Measurements from ENCODE around the gene C22orf39. TPM values are rescaled to one million over a fixed set of nuclear protein-coding genes. Genes with fewer than 3 reads are reported as not detected.

C22orf39 gene
- polyA plus RNA-seq, 10 donors, result 29.0 to 38.4 (median 33.8) TPM

DNA sequence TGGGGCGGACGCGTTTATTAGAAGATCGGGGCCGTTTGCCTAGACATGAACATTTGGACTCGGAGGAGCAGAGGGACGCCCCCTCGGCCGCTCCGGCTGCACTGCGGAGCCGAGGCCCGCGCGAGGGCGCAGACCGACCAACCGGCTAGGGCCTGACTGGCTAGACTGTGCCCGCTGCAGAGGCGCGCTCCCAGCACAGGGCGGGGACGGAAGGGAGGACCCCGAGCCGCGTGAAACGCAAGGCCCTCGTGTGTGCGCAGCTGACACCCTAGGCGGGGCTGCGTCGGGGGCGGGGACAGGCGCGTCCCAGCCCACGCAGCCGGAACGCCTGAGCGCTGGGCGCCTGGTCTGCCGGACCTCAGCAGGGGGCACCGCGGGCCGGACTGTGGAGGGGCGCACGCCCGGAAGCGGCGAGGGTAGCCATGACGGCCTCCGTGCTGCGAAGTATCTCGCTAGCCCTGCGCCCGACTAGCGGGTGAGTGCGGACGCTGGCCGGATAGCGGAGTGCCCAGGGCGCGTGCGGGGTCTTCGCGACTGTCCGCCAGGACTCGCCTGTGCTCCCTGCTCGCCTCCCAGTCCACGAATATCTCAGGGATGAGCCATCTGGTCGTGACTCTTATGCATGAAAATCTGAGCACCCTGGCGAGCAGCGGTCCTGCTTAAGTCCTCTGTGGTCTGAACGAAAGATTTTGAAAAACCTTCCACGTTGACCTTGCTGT is 15.2 kb downstream of the C22orf39 start, which contains the start of gene MRPL40:
Gene MRPL40, plus strand, starts transcription at position 413 of the 719 bp plus-strand sequence. Its CDS starts 10 bp downstream, at position 423.
- peak; percentile 94 to 98 (median 96) for DNase-seq

DNA sequence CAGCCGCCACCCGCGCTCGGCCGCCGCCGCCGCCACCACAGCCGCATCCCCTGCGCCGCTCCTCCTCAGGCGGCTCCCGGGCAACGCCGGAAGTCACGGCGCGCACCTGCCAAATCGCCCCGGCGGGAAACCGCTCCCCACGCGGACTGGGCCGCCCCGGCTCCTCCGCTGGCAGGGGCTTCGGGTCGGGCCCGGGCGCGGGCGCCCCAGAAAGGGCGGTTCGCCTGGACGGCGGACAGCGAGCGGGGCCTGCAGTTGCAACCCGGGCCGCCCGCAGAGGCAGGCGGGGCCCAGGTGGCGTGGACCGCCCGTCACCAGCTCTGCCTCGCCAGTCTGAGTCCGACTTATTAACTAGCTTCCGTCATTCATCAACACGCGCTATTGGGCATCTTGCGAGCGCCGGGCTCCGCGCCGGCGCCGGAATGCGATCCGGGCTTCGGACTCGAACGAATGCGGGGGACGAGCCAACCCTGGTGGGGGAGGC is 15.8 kb downstream of the C22orf39 start, which contains the start of gene HIRA:
Gene HIRA, minus strand, starts transcription at position 85 of the 484 bp plus-strand sequence. CDS start 257 bp downstream, outside the sequence.
- DNase-seq, result peak; percentile 76 to 94 (median 86)

DNA sequence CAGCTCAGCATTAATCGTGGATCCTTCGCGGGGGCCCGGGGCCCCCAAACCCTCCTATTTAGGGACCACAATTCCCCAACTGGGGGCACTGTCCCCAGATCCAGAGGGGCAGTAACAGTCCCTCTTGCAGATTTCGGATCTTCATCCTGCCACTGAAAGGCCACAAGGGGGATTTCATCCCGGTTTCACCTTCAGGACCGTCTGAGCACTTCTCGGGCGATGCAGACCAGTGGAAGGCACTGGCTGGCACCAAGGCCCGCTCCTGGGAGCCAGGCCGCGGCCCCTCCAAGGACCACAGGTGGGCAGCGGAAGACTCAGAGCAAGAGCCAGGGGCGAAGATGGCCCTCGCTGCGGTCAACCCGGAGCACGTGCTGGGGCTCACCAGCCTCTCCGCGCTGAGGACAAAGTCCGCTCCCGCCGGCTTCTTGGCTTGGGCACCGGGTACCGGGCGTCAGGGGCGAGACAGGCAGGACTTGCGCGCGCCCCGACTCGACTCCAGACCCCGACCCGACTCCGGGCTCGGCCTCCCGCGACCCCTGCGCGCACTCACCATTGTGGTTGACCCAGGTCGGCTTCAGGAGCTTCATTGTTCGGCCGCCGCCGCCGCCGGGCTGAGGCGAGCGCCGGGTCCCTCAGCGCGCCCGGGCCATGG is 16.5 kb downstream of the C22orf39 start:
- peak in 2 of 3 donors; percentile 10 to 53 for DNase-seq

DNA sequence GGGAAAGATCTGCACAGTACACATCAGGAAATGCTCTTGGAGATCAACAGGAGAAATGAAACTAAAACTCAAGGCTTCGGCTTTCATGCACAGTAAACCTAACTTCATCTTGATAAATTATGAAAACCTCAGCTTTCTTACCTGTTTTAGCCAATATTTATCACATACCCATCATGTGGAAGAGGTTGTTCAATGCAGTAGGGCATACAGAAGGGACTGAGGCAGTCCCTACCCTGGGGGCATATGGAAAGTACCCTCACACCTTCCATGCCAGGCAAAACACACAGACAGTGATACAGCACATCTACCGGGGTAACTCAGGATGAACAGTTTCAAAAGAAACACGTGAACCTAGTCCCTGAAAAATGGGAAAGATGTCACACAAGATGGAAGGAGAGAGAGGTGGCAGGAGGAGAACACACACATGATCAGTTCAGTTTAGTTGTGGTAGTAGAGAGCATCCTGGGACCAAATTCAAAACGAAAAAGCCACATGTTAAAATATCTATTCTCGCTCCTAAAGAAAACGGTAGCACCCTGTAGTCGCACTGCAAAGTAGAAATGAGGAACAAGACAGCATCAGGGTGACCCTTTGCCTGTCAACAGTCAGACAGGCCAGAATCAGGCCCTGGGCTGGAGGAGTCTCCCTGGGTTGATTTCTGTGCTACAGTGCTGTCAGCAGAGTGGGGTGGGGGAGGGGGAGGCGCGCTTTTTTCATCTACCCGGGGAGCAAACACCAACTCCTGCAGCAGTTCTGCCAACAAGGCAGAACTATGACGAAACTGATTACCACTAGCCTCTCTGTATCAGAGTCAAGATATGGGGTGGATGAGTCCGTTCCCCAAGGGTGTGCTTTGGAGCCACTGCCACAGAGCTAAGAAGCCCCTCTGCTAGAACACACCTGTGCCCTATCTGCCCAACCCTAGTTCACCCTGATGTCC is 17.3 kb downstream of the C22orf39 start:
- DNase-seq, result peak; percentile 16 to 44 (median 25)

DNA sequence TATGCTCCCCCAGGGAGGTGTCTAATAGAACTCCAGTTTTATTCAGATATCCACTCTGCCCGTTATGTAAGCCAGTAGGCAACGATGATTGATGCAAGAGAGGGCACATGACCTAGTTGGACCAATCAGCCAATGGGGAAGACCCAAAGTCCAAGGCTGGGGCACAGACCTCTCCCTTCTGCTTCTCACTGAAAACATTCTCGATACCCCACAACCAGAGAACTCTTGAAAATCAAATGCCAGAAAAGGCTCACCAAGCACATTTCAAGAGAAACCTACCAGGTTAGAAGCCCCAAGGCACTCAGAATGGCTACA is 23.4 kb downstream of the C22orf39 start:
- DNase-seq, result no peak

DNA sequence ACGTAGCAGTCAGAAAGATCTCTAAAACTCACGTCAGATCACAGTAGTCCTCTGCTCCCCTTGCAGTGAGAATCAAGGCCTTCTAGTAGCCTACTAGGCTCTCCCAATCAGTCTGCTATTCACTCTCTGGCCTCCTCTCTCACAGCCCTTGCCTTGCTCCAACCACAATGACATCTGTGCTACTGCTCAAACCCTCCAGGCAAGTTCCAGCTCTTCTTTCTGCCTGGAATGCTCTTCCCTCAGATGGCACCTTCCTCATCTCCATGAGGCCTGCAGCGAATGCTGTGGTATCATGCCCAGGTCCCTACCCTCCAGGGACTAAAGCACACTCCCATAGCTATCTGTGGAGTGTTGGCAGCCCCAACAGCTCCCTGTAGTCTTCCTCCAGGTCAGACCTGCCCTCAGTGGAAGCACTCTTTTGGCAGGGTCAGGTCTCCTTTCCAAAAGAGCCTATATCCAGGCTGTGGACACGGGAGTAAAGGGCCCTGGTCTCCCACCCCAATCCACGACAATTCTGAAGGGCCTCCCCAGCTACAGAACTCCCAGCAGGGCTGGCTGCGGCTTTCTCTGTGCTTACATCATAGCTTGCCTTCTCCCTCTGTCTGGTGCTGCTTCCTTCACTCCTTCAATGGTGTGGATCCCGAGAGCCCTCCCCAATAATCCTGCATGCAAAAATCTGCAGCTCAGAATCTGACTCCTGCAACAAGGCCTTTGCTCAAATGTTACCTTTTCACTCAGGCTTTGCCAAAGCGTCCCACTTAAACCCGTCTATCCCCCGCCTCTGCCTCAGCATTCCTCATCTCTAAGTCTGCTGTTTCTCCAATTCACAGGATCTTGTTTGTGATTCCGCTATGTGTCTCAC is 24.8 kb downstream of the C22orf39 start:
- DNase-seq, result no peak

DNA sequence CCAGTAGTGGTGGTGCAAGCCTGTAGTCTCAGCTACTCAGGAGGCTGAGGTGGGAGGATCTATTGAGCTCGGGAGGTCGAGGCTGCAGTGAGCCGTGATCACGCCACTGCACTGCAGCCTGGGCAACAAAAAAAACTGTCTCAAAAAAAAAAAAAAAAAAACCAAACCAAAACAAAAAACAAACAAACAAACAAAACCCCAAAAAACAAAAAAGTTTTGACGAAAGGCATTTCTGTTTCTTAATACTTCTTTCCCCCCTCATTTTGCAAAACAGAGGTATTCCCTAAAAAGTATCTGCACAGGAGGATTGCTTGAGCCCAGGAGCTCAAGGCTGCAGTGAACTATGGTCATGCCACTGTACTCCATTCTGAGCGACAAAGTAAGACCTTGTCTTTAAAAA is 27.2 kb downstream of the C22orf39 start:
- DNase-seq, result no peak

DNA sequence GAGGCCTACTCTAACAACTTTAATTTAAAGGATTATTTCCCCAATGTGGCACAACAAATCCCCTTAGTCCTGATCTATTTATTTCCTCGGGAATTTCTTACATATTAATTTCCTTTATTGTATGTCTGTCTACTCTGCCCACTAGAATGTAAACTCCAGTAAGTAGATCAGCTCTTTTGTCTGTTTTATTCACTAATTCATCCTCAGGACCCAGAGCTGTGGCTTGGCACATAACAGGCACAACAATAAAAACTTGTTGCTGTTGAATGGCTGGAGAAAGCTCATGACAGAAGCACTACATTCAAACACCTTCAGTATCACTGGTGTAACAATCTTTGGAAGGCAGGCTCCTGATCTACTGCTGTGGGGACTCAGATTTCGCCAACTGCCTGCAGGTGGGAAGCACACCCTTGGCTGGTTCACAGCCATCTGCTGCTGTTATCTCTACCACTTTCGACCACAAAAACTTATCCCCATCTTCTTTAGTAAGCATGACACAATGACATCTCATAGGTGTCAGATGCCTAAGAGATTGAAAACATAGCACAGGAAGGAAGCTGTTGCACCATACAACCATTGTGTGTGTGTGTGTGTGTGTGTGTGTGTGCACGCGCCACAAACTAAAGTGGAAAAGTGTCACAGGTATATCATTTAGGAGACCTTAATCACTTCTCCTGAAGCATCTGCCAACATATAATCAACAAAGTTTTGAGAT is 27.9 kb downstream of the C22orf39 start:
- DNase-seq, result no peak

DNA sequence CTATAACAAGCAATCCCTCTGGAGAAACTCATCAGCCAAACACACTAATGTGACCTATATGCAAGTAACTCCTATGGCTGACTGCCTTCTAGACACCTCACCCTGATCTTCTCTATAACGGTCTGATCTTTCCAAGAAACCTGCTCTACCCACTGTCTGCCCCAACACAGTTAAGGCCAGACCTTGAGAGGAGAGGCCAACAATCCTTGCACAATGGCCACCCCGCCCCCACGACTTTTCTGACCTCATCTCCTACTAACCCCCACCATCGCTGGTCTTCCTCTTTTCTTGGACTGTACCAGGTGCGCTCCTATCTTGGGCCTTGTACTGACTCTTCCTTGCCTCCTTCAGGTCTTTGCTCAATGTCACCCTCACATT is 28.4 kb downstream of the C22orf39 start:
- DNase-seq, result no peak

DNA sequence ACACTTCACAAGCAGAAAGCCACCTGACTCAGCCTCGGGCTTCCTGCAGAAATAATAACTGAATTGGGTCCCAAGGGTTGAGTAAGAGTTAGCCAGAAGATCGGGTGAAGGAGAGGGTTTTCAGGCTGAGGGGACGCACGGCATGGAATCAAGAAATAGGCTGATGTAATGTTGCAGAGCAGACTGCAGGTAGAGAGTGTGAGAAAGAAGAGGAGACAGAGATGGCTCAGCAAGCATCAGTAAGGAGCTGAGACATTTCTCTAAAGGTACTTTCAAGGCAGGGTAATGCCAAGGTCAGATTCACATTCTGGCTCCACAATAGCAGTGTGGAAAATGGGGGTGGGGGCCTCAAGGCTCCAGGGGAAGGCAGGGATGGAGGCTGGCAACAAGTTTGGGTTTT is 34.6 kb downstream of the C22orf39 start:
- DNase-seq, result no peak

DNA sequence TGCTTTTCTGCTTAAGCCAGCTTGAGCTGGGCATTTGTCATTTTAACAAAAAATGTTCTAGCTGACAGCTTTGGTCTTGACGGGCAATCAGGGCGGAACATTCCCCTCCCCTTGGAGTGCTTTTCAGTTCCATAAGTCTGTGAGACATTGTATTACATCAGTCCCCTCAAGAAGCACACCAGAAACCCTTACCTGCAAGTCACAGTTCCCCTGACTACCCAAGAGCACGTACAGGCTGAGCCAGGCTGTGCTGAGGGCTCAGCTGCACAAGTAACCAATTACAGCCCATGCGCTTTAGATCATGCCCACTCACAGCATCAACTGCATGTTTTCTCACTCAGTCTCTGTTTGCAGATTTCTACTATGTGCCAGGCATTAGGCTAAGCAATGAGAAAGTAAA is 35.0 kb downstream of the C22orf39 start:
- DNase-seq, result no peak

DNA sequence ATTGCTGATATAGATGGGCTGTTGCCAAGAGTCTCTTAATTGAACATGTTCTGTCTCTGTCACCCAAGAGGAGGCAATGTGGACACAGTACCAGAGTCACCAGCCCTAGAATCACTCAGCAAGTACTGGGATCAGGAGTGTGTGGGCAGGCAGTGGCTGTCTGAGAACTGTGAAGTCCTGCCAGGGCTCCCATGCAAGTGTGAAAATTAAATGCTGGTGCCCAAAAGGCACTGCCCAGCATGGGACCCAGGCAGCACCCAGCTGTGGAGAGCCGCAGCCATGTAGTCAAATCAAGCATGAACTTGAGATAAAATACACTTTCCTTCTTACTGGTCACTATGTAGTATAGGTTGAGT is 35.8 kb downstream of the C22orf39 start:
- no peak for DNase-seq

DNA sequence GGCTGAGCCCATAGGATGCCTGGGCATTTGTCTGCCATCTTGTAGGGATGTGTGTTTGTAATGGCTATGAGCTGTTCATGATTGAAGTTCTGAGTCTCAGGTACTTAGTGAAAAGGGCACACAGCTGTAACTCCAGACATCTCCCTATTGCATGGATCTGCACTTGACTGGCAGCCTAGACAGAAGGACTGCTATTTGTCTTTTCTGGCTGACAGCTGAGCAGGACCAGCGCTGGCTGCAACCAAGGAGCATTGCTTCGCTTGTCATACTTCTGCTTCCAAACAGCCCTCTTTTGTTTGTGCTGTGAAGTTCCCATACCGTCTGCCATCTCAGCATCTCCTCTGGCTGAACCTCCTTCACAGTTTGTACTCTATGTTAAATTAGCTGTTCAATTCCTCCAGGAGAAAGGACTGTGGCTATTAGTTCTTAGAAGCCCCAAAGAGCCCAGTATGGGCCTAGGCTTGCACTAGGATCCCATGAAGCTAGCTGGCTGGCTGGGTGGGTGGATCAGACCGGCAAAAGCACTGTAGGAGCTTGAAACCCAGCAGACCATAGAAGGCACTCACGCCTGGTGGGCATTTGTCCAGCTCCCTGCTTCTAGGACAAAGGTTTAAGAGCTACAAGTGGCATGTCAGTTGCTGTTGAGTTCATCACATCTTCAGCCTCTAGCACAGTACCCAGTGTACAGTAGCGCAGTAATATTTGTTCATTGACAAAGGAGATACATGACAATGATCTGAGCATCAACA is 36.4 kb downstream of the C22orf39 start:
- DNase-seq, result no peak

DNA sequence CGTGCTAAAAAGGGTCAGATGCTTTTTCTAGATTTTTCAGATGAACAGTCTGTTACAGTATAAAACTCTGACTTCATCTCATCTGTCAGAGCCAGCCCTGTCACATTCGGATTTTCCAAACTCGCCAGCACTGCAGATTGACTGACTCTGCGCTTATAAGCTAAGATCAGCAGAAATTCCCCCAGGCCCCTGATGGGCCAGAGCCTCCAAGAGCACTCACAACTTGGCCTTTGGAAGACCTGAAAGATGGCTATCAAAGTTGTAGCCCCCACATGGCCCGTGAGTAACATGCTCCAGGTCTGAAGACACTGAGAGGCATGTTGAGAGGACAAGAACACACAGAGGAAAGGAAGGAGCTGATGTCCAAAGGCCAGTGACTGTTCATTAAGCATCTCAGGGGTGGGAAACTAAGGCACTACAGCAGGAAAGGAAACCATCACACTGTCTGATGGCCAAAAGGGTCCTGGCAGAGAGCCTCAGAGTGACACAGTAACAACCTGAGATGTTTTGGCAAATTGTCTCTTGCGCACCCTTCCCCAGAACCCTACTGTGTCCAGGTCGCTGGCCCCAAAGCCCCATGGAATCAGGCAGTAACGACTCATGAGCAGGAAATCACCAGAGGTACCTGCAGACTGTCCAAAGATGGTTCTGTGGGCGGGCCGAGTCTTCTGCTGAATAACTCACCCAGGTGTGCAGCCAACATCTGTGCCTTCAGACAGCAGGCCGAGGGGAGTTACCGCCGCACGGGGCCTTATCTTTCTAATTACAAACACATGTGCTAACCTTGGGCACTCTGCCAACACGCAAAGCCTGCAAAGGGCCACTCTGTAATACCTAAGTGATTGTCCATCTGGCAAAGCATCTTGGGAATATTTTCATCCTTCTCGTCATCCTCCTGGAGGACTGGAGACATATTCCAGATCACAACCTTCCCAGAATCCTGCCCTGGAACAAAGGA is 39.6 kb downstream of the C22orf39 start:
- DNase-seq, result peak in 1 of 3 donors; percentile 22

DNA sequence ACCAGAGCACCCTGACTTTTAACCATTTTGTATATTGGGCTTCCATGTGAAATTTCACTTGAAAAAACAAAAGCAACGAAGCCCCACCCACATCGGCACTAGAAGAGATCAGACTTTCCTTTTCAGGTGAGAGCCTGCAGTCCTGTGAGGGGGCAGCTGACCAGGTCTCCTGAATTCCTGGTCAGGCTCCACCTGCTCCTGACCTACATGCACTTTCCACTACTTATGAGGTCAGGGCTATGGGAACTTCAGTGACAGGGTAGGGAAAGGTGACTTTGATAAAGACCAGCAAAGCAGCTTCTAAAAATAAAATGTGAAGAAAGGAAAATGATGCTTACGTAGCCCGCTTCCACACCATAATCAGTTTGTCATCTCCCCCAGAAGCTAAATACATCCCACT is 40.7 kb downstream of the C22orf39 start:
- no peak for DNase-seq

DNA sequence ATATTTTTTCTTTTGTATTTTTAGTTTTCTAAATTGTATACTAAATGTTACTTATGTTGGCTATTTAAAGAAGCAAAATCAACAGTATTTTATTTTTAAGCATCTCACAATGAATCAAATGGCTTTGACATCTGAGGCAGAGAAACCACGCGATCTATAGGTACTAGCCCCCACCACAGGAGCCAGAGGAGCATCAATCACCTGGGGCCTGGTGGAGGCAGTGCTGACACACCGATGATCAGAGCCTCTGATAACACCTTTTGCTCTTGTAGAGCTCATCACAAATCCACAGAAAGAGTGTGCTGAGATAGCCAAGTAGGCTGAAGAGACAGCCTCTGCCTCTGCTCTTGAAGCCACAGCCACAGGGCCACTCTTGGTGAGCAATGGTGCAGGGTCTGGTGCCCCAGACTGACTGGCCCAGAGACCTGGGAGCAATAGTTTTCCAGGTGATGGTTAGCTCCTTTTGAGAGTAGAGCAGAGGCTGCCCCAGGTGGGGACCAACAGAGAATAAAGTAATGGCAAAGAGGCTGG is 41.2 kb downstream of the C22orf39 start:
- no peak for DNase-seq

DNA sequence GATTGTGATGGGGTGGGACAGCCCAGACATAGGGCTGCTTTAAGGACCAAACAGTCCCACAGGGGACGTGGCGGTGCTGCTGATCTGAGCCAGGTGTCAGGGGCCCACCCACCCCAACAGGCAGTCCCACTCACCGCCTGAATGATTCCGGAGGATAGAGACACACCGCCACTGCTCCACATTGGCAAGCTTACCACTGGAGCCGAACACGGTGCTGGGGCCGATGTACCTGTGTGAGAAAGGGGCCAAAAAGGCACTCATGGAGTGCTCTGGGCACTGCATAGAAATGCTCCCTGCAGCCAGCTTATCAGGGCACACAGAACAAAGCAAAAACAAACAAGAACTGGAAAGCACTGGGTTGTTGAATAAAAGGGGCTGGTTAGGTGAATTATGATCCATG is 41.9 kb downstream of the C22orf39 start:
- DNase-seq, result no peak

DNA sequence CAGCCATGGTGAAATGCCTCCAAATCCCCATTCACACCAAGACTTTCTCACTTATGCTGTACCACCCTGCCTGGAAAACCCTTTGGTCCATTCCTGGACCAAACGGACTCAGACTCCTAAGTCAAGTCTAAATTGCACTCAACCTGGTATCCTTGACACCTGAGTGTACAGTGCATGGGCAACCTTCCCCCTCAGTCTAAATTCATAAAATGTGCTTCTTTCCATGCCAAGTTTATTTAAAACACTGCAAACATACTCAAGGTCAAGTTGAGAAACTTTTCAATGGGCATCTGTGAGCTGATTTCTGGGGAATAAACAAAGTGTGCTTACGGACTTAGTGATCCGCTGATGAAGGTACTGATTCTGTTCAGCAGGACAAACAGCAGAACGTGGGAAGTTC is 42.4 kb downstream of the C22orf39 start:
- no peak for DNase-seq

All from muscle of back (tissue), 11 donors.